SIG-M5 (cell line): ENCODE results near the gene KISS1.

Experiments used
- DNase-seq: peaks from one replicate; lab custom pipeline; 2025; lab: John Stamatoyannopoulos, UW

The KISS1 gene

DNA sequence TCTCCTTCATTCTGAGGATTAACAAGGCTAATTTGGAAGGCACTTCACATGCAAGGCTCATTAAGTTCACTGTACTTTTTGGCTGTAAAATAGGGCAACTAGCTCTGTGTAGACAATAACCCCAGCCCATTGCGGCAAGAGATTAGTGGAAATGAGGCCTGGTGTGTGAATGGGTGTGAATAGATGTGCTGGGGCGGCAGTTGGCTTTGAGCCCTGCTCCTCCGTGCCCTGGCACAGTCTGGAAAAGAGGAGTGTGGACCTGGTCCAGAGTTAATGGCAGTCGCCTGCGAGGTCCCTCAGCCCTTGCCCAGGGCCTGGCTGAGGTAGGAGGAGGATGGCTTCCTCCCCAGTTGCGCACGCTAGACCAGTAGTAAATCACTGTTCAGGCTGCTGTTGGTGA is 4.8 kb downstream of the KISS1 start:
- no peak for DNase-seq

DNA sequence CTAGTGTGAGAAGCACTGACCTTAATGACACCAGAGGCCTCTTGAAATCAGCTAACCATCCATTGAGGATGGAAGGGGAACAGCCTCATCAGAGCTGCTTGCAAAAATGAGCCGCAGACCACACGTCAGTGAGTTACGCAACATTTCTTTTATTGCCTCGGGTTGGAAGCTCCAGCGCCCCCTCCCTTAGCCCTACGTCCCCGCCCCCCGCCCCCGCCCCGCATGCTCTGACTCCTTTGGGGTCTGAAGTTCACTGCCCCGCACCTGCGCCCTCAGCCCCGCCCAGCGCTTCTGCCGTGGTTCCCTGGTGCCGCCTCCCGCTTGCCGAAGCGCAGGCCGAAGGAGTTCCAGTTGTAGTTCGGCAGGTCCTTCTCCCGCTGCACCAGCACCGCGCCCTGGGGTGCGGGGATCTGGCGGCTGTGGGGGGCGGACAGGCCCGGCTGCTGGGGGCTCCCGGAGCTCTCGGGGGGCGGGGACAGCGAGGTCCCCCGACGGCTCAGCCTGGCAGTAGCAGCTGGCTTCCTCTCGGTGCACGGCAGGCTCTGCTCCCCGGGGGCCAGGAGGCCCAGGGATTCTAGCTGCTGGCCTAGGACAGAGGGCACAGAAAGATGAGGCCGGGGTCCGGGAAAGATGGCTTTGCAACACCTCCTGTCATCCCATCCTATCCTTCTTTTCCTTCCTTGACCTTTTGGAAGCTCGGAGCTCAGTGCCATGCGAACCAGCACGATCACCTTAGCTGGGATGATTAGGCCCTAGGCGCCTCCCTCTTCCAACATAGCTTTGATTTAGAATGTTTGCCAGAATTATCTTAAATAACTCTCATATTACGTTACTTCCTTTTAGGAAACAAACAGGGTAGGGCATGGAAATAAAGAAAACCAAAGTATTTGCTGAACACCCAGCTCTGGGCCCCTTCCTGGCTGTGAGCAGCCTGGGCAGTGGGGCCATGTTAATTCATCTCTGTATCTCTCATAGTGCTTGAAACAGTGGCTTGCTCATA is 5.8 kb downstream of the KISS1 start:
- DNase-seq = peak; percentile 71

GRCh38 chr1:204188959-204189639 is 7.2 kb downstream of the KISS1 start:
- no peak for DNase-seq

DNA sequence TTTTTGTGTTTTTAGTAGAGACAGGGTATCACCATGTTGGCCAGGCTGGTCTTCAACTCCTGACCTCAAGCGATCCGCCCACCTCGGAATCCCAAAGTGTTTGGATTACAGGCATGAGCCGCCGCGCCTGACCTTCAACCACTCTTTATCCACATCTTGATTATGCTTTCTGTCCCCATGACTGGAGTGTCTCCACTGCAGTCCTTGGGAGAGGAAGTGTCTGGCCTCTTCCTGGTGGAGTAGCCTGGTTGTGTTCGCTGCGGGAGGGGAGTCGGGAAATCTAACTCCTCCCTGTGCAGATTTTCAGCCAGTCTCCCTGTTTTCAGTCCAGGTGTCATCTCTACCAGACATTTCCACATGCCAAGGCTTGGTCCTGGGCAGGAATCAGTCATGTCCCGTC is 9.7 kb downstream of the KISS1 start:
- no peak for DNase-seq

GRCh38 chr1:204181116-204181515 is 15.2 kb downstream of the KISS1 start:
- no peak for DNase-seq

DNA sequence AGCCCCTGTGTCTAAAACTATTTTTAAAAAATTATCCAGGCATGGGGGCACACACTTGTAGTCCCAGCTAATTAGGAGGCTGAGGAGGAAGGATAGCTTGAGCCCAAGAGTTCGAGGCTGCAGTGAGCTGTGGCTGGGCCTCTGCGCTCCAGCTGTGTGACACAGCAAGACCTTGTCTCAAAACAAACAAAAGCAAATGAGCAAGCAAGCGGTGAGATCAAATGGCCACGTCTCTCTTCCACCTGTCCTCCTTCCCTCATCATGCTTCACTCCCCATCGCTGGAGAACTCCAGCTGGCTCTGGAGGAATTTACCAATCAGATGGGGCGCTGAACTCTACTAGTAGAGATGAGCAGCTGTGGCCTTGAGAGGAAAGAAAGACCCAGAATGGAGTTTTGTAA is 16.2 kb downstream of the KISS1 start:
- DNase-seq = no peak

DNA sequence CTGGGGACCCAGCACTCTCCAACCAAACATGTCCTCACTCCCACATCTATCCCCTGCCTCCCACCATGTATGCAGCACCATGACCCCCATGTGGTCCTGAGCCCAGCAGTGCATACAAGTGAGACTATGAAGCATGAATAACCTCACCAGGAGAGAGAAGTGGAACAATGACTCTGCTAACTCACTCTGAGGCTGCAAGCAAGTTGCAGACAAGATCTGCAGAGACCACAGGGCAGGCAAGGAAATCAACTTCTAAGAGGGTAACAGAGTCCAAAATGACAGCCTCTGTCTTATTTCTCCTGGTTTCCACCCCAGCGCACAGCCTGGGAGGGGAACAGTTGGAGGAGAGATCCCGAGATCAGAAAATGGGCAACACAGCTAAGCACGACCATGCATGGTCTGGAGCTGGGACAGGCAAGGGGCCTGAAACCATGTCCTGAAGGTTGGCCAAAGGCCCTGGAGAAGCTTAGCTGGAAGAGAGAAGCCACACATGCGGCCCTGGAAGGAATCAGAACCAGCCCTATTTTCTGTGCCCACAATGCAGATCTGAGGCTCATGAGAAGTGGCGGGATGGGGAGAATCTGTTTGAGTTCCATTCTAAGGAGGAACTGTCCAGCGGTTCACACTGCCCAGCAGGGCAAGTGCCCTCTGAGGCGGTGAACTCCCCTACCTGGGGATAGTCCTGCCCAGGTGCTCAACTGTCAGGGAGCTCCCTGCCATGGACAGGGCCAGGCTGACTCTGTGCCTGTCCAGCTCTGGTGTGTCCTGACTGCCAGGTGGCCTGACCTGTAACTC is 17.6 kb downstream of the KISS1 start:
- no peak for DNase-seq

- no peak for DNase-seq
Measured at GRCh38 chr1:204177133-204177532, 19.2 kb downstream of the KISS1 start.

DNA sequence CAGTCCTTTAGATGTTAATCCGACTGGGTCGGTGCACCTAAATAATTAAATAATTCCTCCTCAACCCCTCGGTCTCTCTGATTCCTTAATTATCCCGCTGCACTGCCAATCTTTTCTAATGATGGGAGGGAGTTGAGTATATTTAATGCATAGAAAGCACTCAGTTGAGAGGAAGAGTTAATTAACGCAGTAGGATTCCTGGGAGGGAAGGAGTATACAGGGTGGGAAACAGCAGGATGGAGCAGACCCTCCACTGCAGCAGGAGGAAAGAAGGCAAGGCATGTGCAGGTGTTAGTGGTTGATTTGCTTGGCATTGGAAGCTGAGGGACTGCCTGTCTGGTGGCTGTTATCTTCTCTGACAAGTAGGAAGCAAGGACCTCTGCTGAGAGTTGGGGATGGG is 20.2 kb downstream of the KISS1 start:
- DNase-seq = no peak

GRCh38 chr1:204174958-204175357 is 21.3 kb downstream of the KISS1 start:
- DNase-seq = no peak

DNA sequence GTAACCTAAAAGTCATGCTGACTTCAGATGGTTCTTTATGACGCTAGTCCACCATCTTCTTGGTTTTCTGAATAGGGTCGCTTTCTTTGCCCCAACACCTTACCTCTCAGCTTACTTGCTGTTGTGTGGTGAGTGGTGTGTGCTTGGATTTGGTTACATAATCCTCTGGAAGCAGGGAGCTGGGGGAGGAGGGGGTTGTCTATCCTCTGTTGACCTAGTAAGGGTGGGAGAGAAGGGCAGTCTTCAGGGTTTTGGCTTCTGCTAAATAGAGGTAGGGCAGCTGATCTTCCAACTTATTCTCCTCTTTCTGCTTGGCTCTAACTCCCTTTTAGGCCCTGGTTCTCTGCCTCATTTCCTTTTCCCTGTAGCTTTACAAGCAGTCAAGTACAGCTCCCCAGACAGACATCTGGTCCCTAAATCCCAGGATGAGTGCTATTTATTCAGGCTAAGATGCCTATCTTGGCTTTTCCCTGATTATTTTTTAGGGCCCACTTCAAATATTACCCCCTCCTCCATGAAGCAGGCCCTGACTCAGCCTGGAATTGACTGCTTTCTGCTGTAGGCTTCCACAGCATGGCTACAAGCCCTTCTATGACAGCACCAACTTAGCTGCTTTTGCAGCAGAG is 23.8 kb downstream of the KISS1 start:
- DNase-seq = no peak

- DNase-seq = no peak
Measured at GRCh38 chr1:204171751-204172178, 24.5 kb downstream of the KISS1 start.

DNA sequence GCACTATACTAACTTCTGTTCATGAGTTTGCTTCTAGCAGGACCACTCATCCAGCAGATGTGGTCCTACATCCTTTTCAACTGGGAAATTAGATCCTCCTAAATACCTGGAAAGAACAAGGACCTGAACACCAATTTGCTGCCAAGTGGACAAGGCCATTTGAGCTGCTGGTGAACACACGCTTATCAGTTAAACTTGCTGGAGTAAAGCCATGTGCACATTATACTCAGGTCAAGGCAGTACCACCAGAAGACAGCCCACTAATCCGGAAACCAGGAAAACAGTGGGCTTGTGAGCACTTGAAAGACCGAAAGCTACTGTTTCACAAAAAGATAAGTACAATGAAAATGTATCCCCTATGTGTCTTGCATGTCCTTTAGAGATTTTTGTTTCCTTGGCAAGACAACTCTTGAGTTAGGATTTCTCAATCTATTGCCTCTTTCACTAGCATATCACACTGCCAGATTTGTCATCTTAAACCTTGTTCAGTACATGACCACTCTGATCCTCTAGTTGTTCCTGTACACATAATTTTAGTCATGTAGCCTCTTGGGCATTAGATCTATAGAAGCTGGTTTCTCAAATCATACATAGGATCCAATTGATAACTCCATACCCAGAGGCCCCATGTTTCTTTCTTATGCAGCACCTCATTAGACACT is 25.7 kb downstream of the KISS1 start:
- DNase-seq = no peak

GRCh38 chr1:204169858-204170257 is 26.4 kb downstream of the KISS1 start:
- DNase-seq = no peak

DNA sequence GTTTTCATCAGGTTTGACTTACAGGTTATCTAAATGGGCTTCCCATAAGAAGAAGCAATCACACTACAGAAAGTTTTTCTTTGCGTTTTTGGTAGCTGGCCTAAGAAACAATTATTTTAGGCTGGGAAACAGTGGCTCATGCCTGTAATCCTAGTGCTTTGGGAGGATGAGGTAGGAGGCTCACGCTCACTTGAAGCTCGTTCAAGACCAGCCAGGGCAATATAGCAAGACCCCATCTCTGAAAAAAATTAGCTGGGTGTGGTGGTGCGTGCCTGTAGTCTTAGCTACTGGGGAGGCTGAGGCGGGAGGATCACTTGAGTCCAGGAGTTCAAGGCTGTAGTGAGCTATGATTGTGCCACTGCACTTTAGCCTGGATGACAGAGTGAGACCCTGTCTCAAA is 28.6 kb downstream of the KISS1 start:
- no peak for DNase-seq

GRCh38 chr1:204166219-204166618 is 30.1 kb downstream of the KISS1 start, which contains the start of gene REN:
Gene REN, minus strand, starts transcription at chr1:204166337. Its CDS starts 44 bp downstream, at chr1:204166293.
- DNase-seq = no peak

GRCh38 chr1:204162494-204163074 is 33.7 kb downstream of the KISS1 start:
- no peak for DNase-seq

DNA sequence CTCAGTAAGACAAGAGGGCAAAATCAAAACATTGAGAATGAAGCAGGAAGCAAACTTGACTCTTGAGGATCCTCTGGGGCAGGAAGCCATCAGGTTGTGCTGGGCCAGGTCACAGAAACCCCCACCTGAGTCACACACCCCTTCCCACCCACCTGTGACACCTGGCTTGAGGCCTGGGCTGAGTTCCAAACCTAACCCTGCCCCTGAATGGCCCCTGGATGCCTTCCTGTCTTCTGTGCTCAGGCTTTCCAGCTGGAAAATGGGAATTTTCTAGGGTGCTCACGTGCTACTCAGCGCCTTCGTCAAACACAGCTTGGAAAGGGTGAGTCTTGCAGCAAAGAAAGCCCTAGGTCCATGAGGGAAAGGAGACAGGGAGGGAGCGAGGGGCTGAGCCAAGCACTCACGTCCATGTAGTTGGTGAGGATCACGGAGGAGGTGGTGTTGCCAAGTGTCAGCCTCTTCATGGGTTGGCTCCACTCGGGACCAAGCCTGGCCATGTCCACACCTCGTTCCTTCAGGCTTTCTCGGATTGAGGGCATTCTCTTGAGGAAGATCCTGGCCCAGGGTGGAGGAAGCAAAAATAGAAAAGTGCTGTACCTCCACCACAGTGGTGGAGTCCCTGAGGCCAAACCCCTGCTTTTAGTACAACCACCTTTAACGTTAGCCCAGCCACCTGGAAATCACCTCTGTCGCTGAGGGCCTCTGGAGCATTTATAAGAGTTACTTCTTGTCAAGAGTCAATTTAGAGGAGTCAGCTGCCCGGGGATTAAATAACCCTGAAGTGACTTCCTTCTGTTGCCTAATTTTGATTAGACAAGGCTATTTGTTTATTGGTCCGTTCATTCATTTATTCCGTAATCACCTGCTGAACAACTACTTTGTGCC is 34.4 kb downstream of the KISS1 start:
- no peak for DNase-seq

DNA sequence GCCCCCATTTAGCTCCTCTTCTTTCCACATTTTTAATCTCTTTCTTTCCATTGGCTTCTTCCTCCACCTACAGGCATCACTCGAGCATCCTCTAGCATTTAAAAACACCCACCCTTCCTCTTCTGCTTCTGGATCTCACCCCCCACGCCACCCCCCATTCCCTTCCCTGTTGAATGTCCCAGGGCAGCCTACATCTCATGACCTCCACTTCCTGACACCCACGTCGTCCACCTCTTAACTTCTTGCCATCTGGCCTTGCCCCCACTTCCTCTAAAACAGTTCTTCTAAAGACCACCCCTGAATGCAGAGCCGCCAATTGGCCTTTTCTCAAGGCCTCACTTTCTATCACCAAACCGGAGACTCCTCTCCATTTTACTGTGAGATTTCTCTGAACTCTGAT is 38.3 kb downstream of the KISS1 start:
- no peak for DNase-seq

- no peak for DNase-seq
Measured at GRCh38 chr1:204155881-204156280, 40.4 kb downstream of the KISS1 start.
